GM04504 (cell line): ENCODE results near the gene THTPA.
"Not testable (repeated sequence)": the region's sequence is repeated elsewhere in the genome, so short reads cannot be mapped to it uniquely, and the experiment has no call there.

Experiments used
- DNase-seq: peaks from one replicate; pipeline ENCODE4 v3.0.0-alpha.2; 2012; ENCODE audit warnings: low read depth

THTPA gene

GRCh38 chr14:23533652-23534435, 22.2 kb upstream of the THTPA start:
- DNase-seq, result no peak

DNA sequence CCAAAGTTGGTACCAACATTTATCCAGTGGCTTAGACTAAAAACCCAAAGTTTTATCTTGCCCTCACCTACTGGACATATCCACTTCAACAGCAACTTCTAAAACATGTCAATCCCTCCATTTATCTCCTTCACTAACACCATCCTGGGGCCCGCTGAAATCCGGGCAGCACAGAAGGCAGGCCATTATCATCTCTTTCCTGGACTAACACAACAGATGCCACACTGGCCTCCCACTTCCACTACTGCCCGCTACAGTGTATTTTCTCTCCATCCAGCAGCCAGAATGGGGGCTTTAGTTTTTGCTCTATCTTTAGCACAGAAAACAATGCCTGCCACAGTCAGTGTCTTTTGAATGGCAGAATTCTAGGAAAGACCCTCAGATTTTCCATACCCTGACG, 20.1 kb upstream of the THTPA start:
- DNase-seq, result no peak

DNA sequence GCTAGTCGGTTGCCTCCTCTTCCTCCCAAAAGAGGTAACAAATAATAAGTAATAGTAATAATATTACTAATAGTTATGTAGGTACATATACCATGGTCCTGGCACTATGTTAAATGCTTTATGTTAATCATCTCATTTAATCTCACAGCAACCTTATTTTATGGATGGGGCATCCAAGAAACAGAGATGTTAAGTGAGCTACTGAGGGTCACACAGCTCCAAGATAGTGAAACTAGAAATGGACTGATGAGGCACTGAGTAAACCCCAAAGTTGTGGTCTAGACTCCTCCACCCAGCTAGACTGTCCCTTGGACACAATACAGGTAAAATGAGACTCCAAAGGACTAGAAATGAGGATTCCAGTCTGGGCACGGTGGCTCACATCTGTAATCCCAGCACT, 19.6 kb upstream of the THTPA start:
- no peak for DNase-seq

GRCh38 chr14:23536906-23537305, 19.2 kb upstream of the THTPA start:
- not testable (repeated sequence) for DNase-seq

DNA sequence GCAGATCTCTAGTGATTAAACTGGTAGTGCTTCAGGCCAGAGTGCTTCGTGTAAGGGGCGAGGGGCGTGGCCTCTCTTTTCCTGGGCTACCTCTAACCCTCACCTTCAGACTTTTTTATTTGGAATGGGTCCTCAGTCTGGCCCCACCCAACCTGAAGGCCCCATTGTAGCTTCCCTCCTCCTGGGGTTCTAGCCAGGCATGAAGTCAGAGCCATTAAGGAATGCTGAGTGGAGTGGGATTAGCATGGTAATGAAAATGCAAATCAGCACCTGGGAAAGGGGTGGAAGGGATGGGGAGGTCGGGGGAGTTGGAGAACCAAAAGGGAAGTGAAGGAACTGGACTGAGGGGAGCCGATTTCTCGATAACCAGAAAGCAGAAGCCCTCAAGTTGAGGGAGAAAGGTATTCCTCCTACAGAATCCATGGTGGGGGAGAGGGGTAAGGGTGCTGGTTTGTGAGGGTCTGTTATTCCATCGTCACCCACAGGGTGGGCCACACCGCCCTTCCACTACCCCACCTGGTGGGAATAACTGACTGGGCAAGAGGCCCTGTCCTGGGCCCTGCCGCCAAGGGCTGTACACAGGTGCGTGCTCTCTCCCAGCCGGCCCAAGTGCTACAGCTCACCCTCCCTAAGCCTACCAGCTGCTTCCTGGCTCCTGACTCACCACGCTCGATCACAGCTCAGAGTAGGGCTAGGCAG, 18.6 kb upstream of the THTPA start:
- DNase-seq, result no peak

- no peak for DNase-seq
Observed at GRCh38 chr14:23538050-23538718, 17.9 kb upstream of the THTPA start.

GRCh38 chr14:23538785-23539184, 17.3 kb upstream of the THTPA start:
- no peak for DNase-seq

- no peak for DNase-seq
Observed at GRCh38 chr14:23539248-23540140, 16.6 kb upstream of the THTPA start.

GRCh38 chr14:23540141-23540469, 16.0 kb upstream of the THTPA start:
- DNase-seq, result no peak

DNA sequence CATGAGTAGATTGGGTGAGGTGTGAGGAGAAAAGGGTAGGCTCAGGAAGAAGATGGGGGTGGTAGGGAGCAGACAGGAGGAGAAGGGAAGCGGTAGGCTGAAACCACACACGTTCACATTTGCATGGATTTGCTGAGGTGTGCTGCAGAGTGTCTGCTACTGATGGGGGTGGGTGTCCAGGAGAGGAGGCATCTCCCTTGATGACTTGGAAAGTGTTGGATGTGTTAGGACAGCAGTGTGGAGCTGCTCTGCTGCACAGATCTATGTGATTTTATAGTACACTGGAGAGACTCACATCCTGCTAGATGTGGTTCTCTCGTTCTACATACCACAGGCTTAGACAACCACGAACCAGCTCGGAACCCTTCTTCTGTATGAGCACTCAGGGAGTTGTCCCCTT, 13.8 kb upstream of the THTPA start:
- no peak for DNase-seq

DNA sequence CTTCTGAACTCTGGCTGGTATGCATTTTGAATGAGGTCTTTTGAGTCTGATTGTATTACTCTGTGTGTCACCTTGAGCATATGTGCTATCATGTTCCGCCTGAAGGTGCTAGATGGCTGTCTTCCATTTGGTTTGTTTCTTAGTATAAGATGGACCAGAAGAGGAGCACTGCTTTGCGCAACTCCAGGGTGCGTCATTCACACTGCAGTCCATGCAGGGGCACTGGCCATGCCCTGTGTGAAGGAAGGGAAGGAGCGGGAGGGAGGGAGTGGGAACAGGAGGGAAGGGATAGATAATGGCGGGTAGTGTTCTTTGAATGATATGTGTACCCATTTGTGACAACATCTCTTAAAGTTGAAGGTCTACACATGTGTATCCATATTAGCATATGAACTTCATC, 12.7 kb upstream of the THTPA start:
- DNase-seq, result no peak

DNA sequence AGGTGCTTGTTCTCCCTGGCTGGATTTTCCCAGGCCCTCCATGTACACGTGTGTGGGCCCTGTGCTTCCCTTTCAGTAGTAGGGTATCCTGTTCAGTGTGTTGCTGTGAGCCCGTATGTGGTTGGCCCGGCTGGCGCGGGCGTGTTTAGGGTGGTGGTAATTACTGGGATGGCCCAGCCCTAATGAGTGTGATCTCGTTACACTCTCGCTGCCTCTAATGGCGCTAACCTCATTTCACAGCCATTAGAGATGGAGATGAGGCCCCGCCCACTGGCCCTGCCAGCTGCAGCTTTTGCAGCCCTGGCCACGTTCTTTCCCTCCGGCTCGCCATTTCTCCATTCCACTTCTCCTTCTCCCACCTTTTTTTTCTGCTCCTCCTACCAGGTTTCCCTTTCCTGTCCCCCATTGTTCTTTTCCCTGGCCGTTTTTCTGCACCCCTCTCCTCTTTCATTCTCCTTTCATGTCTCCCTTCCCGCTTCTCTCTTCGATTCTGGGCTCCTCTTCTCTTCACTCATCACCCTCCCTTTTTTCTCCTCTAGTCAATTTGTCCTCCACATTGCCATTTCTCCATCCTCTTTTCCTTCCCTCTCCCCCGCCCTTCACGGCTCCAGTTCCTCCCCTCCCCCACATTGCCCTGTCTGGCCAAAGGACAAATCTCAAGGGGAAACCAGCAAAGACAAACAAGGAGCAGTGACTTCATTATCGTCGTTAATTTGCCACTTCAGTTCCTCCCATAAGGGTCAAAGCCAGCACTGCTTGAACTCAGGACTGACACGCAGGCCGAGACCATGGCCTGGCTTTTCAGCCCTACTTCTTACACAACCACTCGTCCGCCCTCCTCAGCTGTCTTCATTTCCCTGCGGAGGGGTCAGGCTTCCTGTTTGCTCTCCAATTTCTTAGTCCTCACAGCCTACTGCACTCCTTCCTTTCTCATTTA, 11.3 kb upstream of the THTPA start:
- DNase-seq, result no peak

DNA sequence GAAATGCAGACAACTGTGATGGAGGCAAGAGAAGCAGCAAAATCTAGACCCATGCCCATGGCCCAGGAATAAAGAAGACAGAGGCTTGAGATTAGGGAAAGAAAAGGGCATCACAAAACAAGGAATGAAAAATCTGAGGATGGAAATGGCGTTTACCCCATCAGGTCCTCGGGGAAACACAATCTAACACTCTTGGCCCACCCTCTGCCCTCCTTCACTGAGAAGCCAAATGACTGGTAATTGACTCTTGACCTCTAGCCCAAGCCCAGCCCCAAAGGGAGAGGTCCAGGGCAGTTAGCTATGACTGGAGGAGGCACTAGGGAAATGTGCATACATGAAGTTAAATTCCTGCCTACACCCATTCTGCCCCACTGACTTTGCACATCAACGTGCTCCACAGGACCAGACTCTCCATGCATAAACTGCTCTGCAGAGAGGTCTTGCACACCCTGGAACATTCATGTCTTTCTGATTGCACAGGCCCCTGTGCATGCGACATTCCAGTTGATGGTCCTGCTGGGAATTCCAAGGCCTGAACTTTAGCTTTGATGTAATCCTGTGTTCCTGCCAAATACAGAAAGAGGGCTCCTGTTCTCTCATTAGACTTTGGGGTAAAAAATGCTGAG, 10.2 kb upstream of the THTPA start:
- DNase-seq, result no peak

DNA sequence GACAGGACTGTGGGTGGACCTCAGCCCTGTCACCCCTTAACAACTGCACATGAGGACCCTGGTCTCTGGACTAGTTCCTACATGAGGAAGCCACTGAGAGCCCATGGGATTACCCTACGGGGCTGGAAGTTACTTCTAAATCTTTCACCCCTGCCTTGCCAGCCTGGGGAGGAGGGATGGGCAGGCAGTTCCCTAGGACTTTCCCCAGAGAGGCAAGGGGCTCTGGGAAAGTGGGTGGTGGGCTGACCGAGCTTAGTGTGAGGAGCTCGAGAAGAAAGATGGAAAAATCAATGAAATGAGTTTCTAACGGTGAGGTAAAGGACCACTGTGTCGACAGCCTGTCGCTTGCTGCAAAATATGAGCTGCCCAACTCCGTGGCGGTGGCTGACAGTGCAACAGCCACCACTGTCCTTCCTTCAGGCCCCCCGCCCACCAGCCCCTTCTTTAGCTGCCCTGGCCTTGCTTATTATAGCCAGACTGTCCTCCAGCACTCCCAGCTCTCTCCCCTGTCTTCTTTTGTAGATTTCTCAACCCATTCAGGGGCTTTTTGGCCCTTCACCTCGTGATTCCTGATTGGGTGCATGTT, 9.5 kb upstream of the THTPA start:
- no peak for DNase-seq

DNA sequence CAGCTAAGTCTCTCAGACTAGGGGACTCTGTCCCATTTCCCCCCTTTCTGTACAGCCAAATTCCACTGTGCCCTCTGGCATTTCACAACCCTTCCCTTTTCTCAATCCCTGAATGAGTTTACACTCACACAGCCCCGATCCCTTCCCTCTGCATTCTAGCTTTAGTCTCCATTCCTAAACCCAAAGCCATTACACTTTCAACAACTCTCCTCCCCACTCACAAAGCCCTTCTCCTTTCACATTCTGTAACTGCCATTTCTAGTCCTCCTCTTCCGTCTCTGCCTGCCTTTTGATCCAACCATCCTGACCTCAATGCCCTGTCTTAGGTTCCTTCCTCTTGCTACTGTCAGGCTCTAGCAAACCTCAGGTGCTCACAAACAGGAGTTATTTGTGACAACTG, 8.1 kb upstream of the THTPA start:
- DNase-seq, result no peak

- no peak for DNase-seq
Observed at GRCh38 chr14:23548351-23549318, 7.4 kb upstream of the THTPA start.

DNA sequence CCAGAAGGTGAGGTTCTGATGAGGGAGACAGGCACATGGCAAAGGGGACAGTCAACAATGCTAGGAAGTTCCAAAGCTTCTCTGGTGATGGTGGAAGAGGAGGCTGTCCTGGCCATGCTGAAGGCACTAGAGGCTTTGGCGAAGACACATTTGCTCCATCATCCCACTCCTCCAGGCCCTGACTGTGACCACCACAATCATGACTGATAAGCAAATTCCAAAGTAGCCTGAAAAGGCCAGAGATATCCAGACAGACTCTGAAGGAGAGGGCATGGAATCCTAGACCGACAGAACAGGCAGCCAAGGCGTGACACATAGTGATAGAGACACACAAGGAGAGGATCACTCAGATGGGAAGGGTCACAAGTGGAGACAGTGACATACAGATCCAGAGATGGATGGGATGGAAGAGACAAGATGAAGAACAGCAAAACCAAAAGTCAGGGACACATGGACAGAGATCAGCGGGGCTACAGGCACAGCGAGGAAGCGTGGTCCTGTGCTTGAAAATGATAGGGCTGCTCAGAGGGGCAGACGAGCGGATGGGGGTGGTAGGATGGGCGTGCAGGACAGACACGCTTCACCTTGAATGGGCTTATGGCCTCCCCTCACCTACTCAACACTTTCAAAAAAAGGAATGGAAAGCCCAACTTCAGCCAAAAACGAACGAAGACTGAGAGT, 5.8 kb upstream of the THTPA start:
- no peak for DNase-seq

DNA sequence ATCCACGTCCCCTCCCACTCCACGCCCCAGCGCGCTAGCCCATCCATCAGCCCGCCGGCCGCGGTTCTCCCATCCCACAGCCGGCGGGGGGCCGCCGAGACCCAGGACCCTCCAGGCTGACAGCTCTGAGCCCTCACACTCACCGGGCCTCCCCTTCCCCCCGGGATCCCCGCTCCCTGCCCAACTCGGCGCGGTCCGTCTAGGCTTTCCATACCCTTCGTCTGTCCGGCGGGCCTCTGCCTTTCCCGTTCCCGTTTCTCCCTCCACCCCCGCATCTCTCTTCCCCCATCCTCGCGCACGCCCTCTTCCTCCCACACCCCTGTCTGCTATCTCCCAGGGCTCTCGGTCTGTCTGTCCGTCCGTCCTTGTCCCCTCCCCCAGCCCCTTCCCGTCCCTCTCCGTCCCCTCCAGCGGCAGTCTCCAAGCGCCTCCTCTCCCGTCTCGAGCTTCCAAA, 5.2 kb upstream of the THTPA start:
- DNase-seq, result no peak
